ENCODE data around the gene PDGFA.
A peak's percentile ranks its signal among the peaks of the same experiment; 100 is the strongest.

Gene PDGFA

DNA sequence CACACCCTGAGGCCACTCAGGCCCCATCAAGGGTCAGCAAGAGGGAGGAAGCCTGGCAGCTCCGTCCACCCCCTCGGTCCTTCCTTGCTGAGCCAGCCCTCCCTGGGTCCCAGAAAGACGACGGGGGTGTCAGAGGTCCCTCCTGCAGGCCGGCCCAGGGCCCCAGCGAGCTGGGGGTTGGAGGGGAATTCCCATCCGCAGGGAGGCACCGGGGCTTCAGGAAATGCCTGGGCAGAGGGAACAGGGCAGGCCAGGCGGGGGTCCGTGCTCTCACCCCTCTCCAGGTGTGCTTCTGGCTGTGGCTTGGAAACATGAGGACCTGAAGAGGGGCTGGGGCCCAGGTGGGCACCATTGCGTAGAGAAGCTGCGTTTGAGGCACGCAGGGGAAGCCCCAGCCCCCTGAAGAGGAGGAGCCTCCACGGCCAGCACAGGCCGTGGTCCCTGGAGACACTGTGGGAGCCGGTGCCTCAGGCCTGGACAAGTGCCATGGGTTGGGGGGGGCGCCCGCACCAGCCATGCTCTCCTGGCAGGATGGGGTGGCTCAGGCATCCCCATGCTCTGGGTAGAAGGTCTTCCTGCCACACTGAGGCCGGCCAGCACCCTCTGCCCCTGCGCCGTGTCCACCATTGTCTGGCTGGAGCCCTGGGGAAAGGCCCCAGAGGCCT is 66.7 kb downstream of the PDGFA start:
- no peak overlapping the region for H3K4me3 ChIP-seq (ENCODE audit: low read depth, low read length)
- in situ Hi-C loops (cut with HindIII; ENCODE audit: low sequenced_read_pairs): no loop called here
- DNase-seq (ENCODE audit: low read depth, low spot score): no peak
- TF ChIP-seq, protein P1, sequence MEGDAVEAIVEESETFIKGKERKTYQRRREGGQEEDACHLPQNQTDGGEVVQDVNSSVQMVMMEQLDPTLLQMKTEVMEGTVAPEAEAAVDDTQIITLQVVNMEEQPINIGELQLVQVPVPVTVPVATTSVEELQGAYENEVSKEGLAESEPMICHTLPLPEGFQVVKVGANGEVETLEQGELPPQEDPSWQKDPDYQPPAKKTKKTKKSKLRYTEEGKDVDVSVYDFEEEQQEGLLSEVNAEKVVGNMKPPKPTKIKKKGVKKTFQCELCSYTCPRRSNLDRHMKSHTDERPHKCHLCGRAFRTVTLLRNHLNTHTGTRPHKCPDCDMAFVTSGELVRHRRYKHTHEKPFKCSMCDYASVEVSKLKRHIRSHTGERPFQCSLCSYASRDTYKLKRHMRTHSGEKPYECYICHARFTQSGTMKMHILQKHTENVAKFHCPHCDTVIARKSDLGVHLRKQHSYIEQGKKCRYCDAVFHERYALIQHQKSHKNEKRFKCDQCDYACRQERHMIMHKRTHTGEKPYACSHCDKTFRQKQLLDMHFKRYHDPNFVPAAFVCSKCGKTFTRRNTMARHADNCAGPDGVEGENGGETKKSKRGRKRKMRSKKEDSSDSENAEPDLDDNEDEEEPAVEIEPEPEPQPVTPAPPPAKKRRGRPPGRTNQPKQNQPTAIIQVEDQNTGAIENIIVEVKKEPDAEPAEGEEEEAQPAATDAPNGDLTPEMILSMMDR (IDR thresholded peaks at IDR 0.05; ENCODE audit: low read depth, low read length): no peak

DNA sequence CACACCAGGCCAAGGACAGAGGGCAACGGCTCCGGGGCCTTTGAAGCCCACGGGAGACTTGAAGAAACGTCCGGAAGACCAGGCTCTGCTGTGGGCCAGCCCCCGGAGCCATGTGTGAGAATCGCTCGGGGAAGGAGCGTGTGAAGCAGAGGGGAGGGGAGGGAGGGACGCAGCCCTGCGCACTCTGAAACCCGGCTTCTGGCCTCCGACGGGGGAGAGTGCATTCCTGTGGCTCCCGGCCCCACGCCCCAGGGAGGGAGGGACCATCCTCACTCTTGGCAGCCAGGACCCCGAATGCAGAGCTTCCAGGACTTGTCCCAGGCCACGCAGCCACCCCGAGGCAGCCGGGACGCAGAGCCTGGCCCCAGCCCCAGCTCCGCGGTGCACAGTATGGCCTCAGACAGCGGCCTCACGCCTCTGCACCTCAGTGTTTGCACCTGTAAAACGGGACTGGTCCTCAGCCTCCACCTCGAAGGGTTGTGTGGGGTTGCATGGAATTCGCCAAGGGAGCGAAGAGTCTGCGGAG is 67.4 kb downstream of the PDGFA start:
- in situ Hi-C loops (cut with HindIII; ENCODE audit: low sequenced_read_pairs): no loop called here
- no peak overlapping the region for H3K4me3 ChIP-seq (ENCODE audit: low read depth, low read length)

GRCh38 chr7:451255-452225 is 68.1 kb downstream of the PDGFA start:
- DNase-seq (ENCODE audit: low read depth, low spot score): no peak
- TF ChIP-seq, protein P1 (IDR thresholded peaks at IDR 0.05; ENCODE audit: low read depth, low read length): no peak
- no peak overlapping the region for H3K4me3 ChIP-seq (ENCODE audit: low read depth, low read length)
- in situ Hi-C loops (cut with HindIII; ENCODE audit: low sequenced_read_pairs): no loop called here

More for the DNA sequence above, 67.4 kb downstream of the PDGFA start:
- TF ChIP-seq, protein P1 (IDR thresholded peaks at IDR 0.05; ENCODE audit: low read depth, low read length): no peak
- DNase-seq (ENCODE audit: low read depth, low spot score): peak; percentile 24

GRCh38 chr7:450741-451140 is 68.9 kb downstream of the PDGFA start:
- in situ Hi-C loops (cut with HindIII; ENCODE audit: low sequenced_read_pairs): no loop called here
- TF ChIP-seq, protein P1 (IDR thresholded peaks at IDR 0.05; ENCODE audit: low read depth, low read length): no peak
- no peak overlapping the region for H3K4me3 ChIP-seq (ENCODE audit: low read depth, low read length)
- no peak for DNase-seq (ENCODE audit: low read depth, low spot score)

- TF ChIP-seq, protein P1 (IDR thresholded peaks at IDR 0.05; ENCODE audit: low read depth, low read length): no peak
- in situ Hi-C loops (cut with HindIII; ENCODE audit: low sequenced_read_pairs): no loop called here
These were observed 69.6 kb downstream of the PDGFA start for GRCh38 chr7:450036-450435.

DNA sequence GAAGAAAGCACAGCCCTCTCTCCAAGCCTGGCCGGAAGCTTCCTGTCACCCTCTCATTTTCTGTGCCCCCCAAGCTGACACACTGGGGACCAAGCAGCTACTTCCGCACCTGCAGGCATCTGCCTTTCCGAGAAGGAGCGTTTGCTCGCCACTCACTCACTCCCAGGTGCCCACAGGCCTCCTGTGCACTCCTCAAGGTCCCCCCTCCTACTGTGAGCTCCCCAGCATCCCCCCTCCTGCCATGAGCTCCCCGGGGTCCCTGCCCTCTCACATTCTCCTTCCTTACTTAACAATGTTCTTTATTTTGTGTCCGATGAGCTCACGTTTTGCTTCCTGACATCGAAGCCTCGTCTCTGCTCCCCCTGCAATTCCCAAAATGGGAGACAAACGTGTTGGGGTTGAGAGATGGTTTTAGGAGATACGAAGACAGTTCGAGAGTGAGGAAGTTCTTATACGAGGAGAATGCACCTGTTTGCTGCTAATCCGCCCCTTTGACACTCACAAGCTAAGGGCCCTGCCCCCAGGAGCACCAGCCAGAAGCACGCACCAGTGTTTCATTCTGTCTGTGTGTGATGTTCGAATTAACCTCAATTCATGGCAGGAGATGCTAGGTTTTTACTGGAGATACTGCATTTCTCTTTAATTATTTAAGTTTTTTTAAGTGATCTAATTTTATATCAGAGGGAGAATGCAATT is 70.2 kb downstream of the PDGFA start:
- no peak for DNase-seq (ENCODE audit: low read depth, low spot score)
- TF ChIP-seq, protein P1 (IDR thresholded peaks at IDR 0.05; ENCODE audit: low read depth, low read length): no peak
- in situ Hi-C loops (cut with HindIII; ENCODE audit: low sequenced_read_pairs): no loop called here
- H3K4me3 ChIP-seq (ENCODE audit: low read depth, low read length): no peak overlapping the region

More at GRCh38 chr7:450036-450435, 69.6 kb downstream of the PDGFA start:
- DNase-seq (ENCODE audit: low read depth, low spot score): no peak
- no peak overlapping the region for H3K4me3 ChIP-seq (ENCODE audit: low read depth, low read length)

Measured in astrocyte of the spinal cord (primary cell).